ENCODE data around the gene PMPCA.
A peak's percentile ranks its signal among the peaks of the same experiment; 100 is the strongest.
"Not testable (repeated sequence)": the region's sequence is repeated elsewhere in the genome, so short reads cannot be mapped to it uniquely, and the experiment has no call there.

PMPCA gene

GRCh38 chr9:136394312-136395019 is 16.0 kb upstream of the PMPCA start:
- DNase-seq (ENCODE audit: low read depth in 2 of 3, low spot score in 2 of 3), result no peak

GRCh38 chr9:136395020-136395340 is 15.5 kb upstream of the PMPCA start:
- no peak for DNase-seq (ENCODE audit: low read depth in 2 of 3, low spot score in 2 of 3)

DNA sequence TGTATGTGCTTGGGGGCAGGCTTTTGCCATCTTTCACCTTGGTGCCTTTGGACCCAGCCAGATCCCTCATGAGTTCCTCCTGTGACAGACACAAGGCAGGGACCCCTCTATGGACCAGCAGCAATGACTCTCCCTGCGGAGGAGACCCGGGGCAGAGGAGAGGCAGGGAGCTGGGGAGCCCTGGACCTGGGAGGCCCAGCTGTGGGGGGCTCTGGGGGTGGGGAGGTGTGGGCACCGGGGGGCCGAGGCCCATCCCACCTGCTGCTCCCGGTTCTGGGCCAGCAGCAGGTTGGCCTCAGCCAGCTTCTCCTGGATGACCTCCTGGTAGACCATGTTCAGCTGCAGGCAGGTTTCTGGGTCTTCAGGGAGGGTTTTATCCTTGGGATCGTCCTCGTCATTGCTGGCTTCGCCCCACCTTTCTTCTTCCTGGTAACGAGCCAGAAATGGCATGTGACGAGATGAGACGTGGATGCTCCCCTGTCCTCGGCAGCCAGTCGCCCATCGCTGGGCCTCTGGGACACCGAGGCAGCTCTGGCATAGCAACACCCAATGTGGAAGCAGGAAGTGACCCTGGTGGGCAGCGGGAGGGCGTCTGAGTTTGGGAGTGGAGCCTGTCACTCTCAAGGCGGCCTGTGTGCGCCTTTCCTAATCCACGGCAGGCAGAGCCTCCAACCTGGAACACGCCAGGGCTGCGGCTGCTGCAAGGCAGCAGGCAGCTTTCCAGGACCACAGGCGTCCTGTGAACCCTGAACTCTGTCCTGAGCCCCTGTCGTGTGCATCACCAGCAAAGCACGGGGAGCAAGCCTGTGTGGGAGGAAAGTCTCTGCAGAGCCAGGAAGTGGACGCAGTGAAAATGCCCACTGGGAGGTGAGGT is 14.9 kb upstream of the PMPCA start:
- DNase-seq (ENCODE audit: low read depth in 2 of 3, low spot score in 2 of 3), result no peak

DNA sequence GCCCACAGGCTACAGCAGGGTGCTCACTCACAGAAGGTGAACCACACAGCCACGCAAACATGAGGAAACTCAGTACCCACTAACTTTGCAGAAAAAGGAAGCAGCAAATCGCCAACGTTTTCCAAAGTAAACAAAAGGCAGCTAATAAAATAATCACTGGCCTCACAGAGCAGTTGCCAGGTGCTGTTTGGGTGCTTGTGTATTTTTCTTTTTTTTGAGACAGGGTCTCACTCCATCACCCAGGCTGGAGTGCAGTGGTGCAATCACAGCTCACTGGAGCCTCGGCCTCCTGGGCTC is 14.3 kb upstream of the PMPCA start:
- DNase-seq (ENCODE audit: low read depth in 2 of 3, low spot score in 2 of 3), result no peak

DNA sequence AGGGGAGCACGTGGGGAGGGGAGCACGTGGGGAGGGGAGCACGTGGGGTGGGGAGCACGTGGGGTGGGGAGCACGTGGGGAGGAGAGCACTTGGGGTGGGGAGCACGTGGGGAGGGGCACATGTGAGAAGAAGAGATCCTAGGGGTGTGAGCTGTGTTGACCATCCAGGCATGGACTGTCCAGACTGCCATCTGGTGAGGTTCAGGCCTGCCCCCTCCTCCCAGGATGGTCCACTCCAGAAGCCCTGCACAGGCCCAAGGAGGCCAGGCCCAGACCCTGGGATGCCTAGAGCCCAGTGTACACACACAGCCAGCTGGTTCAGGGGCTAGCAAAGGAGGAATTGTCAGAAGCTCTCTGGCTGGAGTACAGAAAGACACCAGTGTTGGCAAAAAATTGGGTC is 12.8 kb upstream of the PMPCA start:
- DNase-seq (ENCODE audit: low read depth in 2 of 3, low spot score in 2 of 3), result no peak

DNA sequence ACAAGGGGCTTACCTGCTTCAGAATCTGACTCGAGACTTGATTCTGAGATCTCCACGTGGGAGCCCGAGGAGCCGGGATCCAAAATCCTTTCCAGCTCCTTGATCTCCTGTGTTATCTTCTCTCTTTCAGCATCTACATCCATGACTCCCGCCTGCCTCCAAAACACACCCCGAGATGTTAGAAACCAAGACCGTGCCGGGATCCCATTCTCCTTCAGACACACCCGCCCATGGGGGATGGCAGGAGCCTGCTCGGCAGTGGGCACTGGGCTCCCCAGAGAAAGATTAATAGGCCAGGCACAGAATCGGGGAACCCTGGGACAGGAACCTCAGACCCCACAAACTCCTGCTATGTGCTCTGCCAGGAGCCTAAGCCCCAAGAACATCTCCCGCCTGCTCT is 12.2 kb upstream of the PMPCA start:
- DNase-seq (ENCODE audit: low read depth in 2 of 3, low spot score in 2 of 3), result no peak

DNA sequence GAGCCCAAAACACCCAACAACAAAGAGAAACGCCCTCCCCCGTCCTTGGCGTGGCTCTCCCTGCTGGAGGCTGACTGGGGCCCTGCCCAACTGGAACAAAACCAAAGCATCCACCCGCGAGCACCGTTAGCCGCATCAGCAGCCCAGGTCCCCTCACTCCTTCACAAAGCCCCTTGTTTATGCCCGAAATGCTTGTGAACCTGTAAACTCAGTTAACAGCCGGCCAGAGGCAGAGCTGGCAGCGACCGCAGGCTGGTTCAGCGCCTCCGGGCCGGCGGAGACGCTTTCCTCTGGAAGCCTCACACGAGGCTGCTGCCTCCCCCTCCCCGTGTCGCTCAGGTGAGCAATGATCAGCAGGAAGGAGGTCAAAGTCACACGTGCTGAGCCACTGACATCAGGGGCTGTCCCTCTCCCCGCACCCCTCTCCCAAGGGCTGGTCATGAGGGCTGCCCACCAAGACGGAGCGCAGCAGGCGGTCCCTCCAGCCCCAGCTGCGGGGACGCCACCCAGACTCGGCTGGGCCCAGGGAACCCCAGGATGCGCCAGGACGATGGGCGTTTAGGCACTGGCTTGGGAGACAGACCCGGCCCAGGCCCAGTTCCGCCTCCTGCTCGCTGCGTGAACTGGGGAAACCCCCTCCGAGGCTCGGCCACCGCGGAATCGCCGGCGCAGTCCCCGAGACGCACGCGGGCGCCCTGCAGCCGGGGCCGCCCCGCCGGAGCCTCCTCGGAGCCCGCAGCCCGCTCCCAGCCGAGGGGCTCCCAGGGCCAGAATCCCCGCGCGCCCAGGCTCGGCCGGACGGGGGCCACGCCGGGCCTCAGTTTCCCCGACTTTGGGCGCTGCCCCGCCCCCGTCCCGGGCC is 11.1 kb upstream of the PMPCA start:
- no peak for DNase-seq (ENCODE audit: low read depth in 2 of 3, low spot score in 2 of 3)

GRCh38 chr9:136400038-136400834 is 10.2 kb upstream of the PMPCA start, which contains the start of gene SNAPC4:
TSS of gene SNAPC4 (minus strand) at chr9:136400170. CDS start at chr9:136398428, 1,742 bp downstream.
- DNase-seq (ENCODE audit: low read depth in 2 of 3, low spot score in 2 of 3), result peak; percentile 67 to 74 (median 74)

- no peak for DNase-seq (ENCODE audit: low read depth in 2 of 3, low spot score in 2 of 3)
Observed at GRCh38 chr9:136401173-136401922, 9.1 kb upstream of the PMPCA start.

DNA sequence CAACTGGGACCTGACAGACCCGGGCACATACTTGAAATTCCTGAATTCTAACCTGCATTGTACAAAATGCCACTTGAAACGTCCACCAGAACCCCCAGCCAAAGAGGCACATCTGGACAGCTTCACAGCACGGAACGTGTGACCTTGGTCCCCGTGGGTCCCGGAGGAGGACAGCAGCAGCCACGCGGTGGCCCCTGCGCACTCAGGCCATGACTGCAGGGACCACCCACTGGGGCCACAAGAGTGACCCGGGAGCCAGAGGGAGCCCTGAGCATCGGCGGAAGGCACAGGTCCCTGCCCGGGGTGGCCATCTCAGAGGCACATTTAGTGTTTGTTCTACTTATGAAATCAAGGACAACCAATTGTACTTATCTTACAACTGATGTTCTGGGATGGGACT is 8.4 kb upstream of the PMPCA start:
- no peak for DNase-seq (ENCODE audit: low read depth in 2 of 3, low spot score in 2 of 3)

DNA sequence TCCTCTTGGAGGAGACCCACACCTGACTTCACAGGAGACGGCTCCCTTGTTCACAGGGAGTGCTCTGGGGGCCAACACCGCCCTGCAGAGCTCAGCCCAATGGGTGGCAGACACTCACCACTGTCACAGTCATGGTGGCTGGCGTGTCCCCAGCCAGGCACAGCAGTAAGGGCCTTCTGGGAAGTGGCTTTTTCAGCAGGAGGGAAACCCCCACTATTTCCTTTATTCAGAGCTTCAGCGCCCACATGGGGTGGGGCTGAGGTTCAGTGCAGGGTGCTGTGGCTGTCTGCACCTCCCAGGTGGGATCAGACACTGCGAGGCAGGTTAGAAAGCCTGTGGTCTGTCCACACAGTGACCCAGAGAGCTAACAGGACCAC is 6.9 kb upstream of the PMPCA start:
- DNase-seq (ENCODE audit: low read depth in 2 of 3, low spot score in 2 of 3), result peak; percentile 38 to 62 (median 46)

GRCh38 chr9:136403915-136404800 is 6.3 kb upstream of the PMPCA start:
- DNase-seq (ENCODE audit: low read depth in 2 of 3, low spot score in 2 of 3), result peak in 1 of 3 experiments; percentile 12

GRCh38 chr9:136404801-136405136 is 5.7 kb upstream of the PMPCA start:
- DNase-seq (ENCODE audit: low read depth in 2 of 3, low spot score in 2 of 3), result no peak

DNA sequence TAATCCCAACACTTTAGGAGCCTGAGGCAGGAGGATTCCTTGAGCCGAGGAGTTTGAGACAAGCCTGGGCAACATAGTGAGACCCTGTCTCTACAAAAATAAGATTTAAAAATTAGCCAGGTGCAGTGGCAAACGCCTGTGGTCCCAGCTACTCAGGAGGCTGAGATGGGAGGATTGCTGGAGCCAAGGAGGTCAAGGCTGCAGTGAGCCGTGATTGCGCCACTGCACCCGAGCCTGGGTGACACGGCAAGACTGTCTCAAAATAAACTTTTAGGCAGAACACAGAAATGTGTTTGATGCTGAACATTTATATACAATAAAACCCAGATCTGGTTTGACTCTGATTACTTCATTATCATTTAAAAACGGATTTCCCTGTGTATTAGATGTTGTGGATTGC is 5.0 kb upstream of the PMPCA start:
- no peak for DNase-seq (ENCODE audit: low read depth in 2 of 3, low spot score in 2 of 3)

GRCh38 chr9:136405904-136406303 is 4.6 kb upstream of the PMPCA start:
- DNase-seq (ENCODE audit: low read depth in 2 of 3, low spot score in 2 of 3), result not testable (repeated sequence)

DNA sequence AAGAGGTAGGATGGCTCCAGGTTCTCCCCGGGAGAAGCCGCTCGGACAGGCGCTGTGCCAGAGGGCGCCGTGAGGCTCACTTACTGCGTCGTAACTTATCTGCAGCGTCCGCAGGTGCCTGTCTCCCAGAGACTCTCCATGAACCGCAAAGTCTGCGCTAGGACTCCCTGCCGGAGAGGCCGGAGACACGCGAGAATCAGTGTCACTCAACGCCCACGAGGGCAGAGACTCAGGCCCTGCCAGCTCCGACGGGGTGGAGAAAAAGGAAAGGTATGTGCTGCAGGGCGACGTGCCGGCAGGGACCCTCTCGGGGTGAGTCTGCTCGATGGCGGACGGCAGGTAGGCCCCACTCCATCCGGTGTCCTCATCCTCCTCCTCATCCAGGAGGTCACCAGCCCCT is 3.4 kb upstream of the PMPCA start:
- DNase-seq (ENCODE audit: low read depth in 2 of 3, low spot score in 2 of 3), result not testable (repeated sequence)

DNA sequence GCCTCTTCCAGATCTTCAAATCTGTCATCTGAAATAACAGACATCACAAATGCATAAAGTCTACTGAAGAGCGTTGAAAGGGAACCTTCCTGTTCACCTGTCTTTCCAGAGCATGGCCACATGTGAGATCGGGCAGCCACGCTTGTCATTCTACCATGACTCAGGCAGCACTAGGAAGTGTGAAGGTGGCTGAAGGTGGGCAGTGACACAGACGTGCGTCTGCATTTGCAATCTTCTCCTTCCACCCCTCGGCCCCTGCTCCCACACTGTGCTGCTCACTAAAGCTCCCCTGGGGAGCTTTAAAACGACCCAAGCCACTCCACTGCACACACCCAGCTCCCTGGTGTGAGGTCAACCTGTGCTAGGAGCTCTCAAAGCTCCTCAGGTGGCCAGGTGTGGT is 2.5 kb upstream of the PMPCA start:
- DNase-seq (ENCODE audit: low read depth in 2 of 3, low spot score in 2 of 3), result no peak

DNA sequence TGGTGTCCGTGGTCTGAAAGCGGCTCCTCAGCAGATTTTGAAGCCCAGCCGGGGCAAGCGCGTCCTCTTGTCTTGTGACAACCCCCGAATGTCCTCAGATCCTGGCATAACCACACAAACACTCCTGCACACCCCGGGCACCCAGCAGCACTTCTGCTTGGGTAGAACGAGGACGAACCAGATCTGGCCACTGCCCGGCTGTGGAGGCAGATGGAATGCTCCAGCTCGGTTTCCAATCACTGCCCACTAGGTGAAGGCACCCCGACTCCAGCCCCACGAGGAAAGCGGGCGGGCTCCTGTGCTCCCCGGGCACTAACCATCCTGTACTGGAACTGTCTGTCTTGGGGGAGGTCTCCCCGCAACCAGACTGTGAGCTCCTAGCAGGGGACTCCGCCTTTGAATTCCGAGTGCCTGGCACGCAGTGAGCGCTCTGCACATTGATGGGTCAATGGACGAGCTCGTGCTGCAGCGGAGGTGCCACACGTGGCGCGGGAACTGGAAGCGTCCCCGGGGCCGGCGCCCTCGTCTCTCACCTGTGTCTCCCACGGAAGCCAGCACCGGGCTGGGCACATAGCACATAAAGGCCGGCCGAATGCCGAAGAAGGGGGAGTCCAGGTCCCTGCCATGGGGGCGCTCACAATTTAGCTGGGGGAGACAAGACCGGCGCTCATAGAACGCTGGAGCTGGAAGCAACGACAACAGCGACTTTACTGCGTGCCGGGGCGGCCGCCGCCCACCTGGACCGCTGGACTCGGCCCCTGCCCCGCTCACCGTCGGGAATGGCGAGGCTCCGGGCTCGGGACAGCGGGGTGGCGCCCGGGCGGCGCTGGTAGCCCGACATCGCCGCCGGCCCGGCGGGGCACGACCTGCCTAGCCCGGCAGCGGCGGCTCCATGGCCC is 652 bp upstream of the PMPCA start:
- no peak for DNase-seq (ENCODE audit: low read depth in 2 of 3, low spot score in 2 of 3)
